ENCODE measurements around the gene FBXO10. TPM values are rescaled to one million over a fixed set of nuclear protein-coding genes. Genes with fewer than 3 reads are reported as not detected.

The FBXO10 gene
- total RNA-seq, 1 donor from 2014 or later, result 18.5 TPM

- no peak for DNase-seq (ENCODE audit: extremely low spot score, unreplicated experiment)
- Mint-ChIP-seq H3K27me3 (no peaks in the 10 kb centered on the region), H3K4me1 (ENCODE audit: unreplicated experiment) (peaks cover 11% of the 10 kb centered on the region), H3K36me3 (peaks cover 34% of the 10 kb centered on the region), H3K27ac (no peak overlapping the region), H3K4me3 (no peak overlapping the region), H3K9me3 (no peaks in the 10 kb centered on the region)
- TF ChIP-seq, protein P1, sequence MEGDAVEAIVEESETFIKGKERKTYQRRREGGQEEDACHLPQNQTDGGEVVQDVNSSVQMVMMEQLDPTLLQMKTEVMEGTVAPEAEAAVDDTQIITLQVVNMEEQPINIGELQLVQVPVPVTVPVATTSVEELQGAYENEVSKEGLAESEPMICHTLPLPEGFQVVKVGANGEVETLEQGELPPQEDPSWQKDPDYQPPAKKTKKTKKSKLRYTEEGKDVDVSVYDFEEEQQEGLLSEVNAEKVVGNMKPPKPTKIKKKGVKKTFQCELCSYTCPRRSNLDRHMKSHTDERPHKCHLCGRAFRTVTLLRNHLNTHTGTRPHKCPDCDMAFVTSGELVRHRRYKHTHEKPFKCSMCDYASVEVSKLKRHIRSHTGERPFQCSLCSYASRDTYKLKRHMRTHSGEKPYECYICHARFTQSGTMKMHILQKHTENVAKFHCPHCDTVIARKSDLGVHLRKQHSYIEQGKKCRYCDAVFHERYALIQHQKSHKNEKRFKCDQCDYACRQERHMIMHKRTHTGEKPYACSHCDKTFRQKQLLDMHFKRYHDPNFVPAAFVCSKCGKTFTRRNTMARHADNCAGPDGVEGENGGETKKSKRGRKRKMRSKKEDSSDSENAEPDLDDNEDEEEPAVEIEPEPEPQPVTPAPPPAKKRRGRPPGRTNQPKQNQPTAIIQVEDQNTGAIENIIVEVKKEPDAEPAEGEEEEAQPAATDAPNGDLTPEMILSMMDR (conservative IDR thresholded peaks at IDR 0.05), result no peak
Measured at GRCh38 chr9:37528652-37529471, 47.3 kb downstream of the FBXO10 start.

DNA sequence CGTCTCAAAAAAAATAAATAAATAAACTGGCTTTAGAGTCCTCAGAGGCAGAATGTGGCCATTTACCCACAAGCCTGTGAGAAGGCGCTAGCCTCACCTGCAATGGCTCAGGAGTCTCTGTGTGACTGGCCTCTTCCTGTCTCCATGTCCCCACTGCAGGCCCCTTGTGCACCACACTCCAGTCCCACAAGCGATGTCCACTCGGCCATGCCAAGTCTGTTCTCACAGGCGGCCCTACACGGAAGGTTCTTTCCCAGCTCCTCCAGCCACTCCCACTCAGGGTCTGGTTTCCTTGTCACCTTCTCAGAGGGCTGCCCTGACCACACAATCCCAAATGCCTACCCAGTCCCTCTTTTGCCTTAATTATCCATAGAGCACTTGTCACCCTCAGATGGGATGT lies 52.3 kb downstream of the FBXO10 start:
- Mint-ChIP-seq H3K4me3 (no peak overlapping the region), H3K4me1 (ENCODE audit: unreplicated experiment) (peaks cover 8% of the 10 kb centered on the region), H3K27ac (no peak overlapping the region), H3K9me3 (no peaks in the 10 kb centered on the region), H3K27me3 (no peaks in the 10 kb centered on the region), H3K36me3 (peaks cover 44% of the 10 kb centered on the region)
- TF ChIP-seq, protein P1 (conservative IDR thresholded peaks at IDR 0.05), result no peak
- no peak for DNase-seq (ENCODE audit: extremely low spot score, unreplicated experiment)

DNA sequence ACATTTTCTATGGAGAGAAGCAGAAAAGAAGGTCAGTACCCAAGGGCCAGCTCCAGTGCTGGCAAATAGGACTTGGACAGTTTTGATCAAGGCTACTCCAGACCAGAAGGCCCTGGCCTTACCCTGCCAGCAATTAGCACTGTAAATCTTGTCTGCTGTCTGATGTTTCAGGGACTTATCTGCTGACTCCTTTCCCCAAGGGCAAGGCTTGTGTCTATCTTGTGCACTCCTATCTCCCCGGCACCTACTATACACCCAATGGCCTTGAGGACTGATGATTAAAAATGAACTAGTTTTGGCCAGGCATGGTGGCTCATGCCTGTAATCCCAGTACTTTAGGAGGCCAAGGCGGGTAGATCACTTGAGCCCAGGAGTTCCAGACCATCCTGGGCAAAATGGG lies 53.2 kb downstream of the FBXO10 start:
- TF ChIP-seq, protein P1 (conservative IDR thresholded peaks at IDR 0.05), result no peak
- Mint-ChIP-seq H3K4me3 (no peak overlapping the region), H3K4me1 (ENCODE audit: unreplicated experiment) (no peaks in the 10 kb centered on the region), H3K27ac (no peak overlapping the region), H3K36me3 (peaks cover 34% of the 10 kb centered on the region), H3K27me3 (no peaks in the 10 kb centered on the region), H3K9me3 (no peaks in the 10 kb centered on the region)
- DNase-seq (ENCODE audit: extremely low spot score, unreplicated experiment), result no peak

DNA sequence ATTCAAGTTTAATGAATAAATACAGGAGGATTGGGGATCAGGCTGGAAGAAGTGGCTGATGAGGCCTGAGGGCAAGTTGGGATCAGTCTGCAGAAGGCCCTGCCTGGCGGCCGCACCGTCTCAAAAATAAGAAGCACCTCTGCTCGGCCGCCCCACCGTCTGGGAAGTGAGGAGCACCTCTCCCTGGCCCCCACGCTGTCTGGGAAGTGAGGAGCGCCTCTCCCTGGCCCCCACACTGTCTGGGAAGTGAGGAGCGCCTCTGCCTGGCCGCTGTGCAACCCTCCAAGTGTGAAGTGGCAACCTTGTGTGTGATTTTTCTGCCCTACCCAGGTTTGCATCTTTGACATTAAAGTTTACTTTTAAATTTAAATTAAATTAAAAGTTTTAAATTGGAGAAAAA lies 55.1 kb downstream of the FBXO10 start:
- peaks cover 24% of the 10 kb centered on the region for H3K36me3 Mint-ChIP-seq
- no peak overlapping the region for H3K4me3 Mint-ChIP-seq
- no peaks in the 10 kb centered on the region for H3K9me3 Mint-ChIP-seq
- H3K27me3 Mint-ChIP-seq, result no peaks in the 10 kb centered on the region
- no peak for DNase-seq (ENCODE audit: extremely low spot score, unreplicated experiment)
- TF ChIP-seq, protein P1 (conservative IDR thresholded peaks at IDR 0.05), result no peak
- no peaks in the 10 kb centered on the region for H3K4me1 Mint-ChIP-seq (ENCODE audit: unreplicated experiment)
- H3K27ac Mint-ChIP-seq, result no peak overlapping the region

- H3K27ac Mint-ChIP-seq, result no peak overlapping the region
- H3K4me1 Mint-ChIP-seq (ENCODE audit: unreplicated experiment), result no peaks in the 10 kb centered on the region
- H3K27me3 Mint-ChIP-seq, result no peaks in the 10 kb centered on the region
- TF ChIP-seq, protein P1 (conservative IDR thresholded peaks at IDR 0.05), result peak; percentile 57
- DNase-seq (ENCODE audit: extremely low spot score, unreplicated experiment), result no peak
- no peaks in the 10 kb centered on the region for H3K9me3 Mint-ChIP-seq
- no peak overlapping the region for H3K4me3 Mint-ChIP-seq
- H3K36me3 Mint-ChIP-seq, result peaks cover 20% of the 10 kb centered on the region
Measured at GRCh38 chr9:37520641-37521040, 55.5 kb downstream of the FBXO10 start.
